GM19193 (cell line): ENCODE results near the gene ADGRV1.

ENCODE experiments used
- POLR2A ChIP-seq: IDR thresholded peaks from 4 replicates; pipeline ENCODE4 v1.6.1; 2011; ENCODE audit not compliant: insufficient read depth, insufficient read length; ENCODE audit errors: extremely low read depth

Gene ADGRV1

DNA sequence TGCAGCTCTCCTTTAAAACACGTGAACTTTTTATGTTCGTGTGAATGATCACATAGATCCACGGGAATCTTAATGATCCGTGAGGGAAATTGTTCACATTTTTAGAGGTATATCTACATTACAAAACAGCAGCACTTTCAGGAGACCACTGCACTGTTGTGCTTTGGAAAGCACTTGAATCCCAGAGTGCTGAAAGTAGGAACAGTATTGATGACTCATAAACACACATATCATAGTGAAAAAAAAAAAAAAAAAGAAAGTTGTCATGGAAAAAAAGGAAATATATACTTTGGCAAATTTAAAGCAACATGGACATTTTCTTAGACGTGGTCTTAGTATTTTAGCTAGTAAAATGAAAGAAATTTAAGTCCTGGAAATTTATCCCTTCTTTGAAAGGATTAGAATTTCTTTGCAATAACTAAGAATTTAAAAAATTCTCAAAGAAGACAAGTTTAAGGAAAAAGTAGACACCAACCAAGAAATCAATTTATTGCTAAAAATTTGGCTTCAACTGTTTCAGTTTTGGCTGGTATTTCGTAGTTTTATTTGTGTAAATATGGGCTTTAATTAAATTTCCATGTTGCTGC lies 55.4 kb downstream of the ADGRV1 start:
- no peak for TF ChIP-seq POLR2A

DNA sequence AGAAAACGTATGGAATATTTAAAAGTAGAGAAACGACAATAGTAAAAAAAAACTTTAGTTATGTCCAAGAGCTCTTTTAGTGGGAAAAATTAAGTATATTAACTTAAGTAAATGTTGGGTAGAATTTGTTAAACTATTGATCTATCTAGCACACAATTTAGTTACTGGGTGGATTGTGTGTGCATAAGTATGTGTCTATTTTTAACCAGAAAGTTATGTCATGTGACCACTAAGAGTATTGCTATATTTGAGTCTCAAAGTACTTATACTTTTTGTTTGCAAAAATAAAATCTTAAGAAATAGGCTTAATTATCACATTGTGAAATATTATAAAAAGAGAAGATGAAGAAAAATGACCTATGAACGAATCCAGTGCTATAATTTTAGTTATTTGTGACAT lies 56.8 kb downstream of the ADGRV1 start:
- TF ChIP-seq POLR2A: no peak

GRCh38 chr5:90618071-90618470 lies 59.5 kb downstream of the ADGRV1 start:
- no peak for TF ChIP-seq POLR2A

DNA sequence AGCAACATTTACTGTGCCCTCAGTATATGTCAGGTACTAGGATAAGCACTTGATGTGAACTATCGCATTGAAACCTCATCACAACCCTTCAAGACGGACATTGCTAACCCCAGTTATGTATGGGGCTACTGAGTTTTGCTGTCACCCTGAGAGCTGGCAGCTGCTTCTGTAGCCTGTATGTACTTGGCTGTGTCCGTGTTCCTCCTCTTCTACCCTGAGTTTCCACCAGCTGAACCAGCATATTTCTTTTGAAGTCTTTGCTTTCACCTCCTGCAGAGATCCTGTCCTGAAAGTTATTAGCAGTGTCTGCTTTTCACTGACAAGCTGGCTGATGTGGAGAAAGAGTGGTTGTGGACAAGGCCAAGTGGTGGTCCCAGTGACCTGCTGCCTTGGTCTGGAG lies 63.3 kb downstream of the ADGRV1 start:
- no peak for TF ChIP-seq POLR2A

- no peak for TF ChIP-seq POLR2A
Observed at GRCh38 chr5:90626493-90626892, 67.9 kb downstream of the ADGRV1 start.

DNA sequence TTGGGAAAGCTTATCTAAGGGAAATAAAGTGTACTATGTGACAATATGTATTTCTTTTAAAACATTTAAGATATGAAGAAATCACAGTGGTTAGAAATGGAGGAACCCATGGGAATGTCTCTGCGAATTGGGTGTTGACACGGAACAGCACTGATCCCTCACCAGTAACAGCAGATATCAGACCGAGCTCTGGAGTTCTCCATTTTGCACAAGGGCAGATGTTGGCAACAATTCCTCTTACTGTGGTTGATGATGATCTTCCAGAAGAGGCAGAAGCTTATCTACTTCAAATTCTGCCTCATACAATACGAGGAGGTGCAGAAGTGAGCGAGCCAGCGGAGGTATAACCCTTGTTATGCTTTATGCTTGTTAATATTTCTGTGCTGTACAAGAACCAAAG lies 69.9 kb downstream of the ADGRV1 start:
- no peak for TF ChIP-seq POLR2A

GRCh38 chr5:90632791-90633190 lies 74.2 kb downstream of the ADGRV1 start:
- no peak for TF ChIP-seq POLR2A

- no peak for TF ChIP-seq POLR2A
Observed at GRCh38 chr5:90636948-90637347, 78.4 kb downstream of the ADGRV1 start.

DNA sequence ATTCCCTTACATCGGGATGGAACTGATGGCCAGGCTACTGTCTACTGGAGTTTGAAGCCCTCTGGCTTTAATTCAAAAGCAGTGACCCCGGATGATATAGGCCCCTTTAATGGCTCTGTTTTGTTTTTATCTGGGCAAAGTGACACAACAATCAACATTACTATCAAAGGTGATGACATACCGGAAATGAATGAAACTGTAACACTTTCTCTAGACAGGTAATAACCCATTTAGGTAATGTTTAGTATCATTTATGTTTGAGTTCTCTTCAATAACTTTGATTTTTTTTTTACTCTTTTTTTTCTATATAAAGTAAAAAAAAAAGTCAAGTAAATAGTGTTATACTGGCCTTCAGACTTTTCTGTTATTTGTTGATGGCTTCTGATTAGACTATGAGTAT lies 79.1 kb downstream of the ADGRV1 start:
- TF ChIP-seq POLR2A: no peak

GRCh38 chr5:90638878-90639277 lies 80.3 kb downstream of the ADGRV1 start:
- TF ChIP-seq POLR2A: no peak

GRCh38 chr5:90640484-90641059 lies 82.0 kb downstream of the ADGRV1 start:
- TF ChIP-seq POLR2A: no peak

- TF ChIP-seq POLR2A: no peak
Observed at GRCh38 chr5:90641528-90641927, 82.9 kb downstream of the ADGRV1 start.

DNA sequence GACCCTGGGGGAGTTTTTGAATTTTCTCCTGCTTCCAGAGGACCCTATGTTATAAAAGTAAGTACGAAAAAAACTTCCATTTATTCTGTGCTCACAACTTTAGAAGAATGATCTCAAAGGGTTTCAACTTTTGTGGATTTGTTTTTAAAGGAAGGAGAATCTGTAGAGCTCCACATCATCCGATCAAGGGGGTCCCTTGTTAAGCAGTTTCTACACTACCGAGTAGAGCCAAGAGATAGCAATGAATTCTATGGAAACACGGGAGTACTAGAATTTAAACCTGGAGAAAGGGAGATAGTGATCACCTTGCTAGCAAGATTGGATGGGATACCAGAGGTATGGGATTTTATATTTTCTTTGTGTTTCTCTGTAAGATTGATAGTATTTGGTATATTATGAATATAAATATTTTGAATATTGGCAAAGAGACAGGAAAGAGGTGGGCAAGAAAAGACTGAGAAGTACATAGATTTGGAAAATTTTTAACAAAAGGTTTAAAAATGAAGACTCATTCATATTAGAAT lies 84.2 kb downstream of the ADGRV1 start:
- TF ChIP-seq POLR2A: no peak

DNA sequence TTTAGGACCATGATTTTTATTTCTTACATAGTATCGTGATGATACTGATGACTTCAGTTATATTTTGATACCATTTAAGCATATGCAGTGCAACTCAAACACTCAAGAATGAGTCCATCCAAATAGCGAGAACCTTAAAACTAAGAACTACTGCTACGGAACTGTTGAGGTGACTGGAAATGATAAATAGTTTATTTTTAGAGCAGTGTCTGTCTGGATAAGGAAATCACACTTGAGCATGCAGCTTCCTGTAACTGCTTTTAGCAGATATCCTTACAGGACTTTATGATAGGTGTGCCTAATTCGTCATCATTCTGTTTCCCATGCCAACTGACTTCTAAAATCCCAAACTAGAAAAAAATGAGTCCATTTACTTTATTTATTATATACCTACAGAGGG lies 85.5 kb downstream of the ADGRV1 start:
- TF ChIP-seq POLR2A: no peak

GRCh38 chr5:90645024-90645610 lies 86.5 kb downstream of the ADGRV1 start:
- no peak for TF ChIP-seq POLR2A

DNA sequence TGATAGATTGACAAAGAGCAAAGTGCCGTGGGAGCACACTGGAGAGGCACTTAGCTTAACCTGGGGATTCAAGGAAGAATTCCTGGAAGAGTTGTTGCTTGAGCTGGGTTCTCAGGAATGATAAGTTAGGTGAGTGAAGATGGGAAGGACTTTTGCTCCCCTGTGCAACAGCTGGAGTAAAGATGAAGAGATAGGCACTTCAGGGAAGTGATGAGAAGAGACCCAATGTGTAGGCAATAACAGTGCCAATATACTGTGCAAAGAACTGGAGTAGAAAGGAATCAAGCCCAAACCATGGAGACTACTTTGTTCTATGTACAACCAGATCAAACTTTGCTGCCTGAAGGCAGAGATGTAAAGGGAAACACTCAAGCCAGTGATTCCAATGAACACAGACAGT lies 92.2 kb downstream of the ADGRV1 start:
- no peak for TF ChIP-seq POLR2A
